GM15510 (cell line): ENCODE measurements around the gene TCF7L1.

Experiments used
- POLR2A ChIP-seq: IDR thresholded peaks from 3 replicates; pipeline ENCODE4 v1.6.1; 2011; ENCODE audit warnings: borderline replicate concordance; ENCODE audit not compliant: insufficient read length; ENCODE audit errors: extremely low read depth

TCF7L1 gene

GRCh38 chr2:85114586-85115330 lies 18.4 kb upstream of the TCF7L1 start:
- TF ChIP-seq POLR2A: no peak

GRCh38 chr2:85116207-85116606 lies 17.0 kb upstream of the TCF7L1 start:
- TF ChIP-seq POLR2A: no peak

GRCh38 chr2:85119900-85120299 lies 13.3 kb upstream of the TCF7L1 start:
- TF ChIP-seq POLR2A: no peak

GRCh38 chr2:85120363-85120762 lies 12.8 kb upstream of the TCF7L1 start:
- TF ChIP-seq POLR2A: no peak

- TF ChIP-seq POLR2A: no peak
These were observed 3.3 kb upstream of the TCF7L1 start for GRCh38 chr2:85129861-85130260.

GRCh38 chr2:85130407-85130806 lies 2.8 kb upstream of the TCF7L1 start:
- no peak for TF ChIP-seq POLR2A

- TF ChIP-seq POLR2A: no peak
These were observed 2.1 kb upstream of the TCF7L1 start for GRCh38 chr2:85131116-85131515.

- TF ChIP-seq POLR2A: no peak
These were observed 795 bp upstream of the TCF7L1 start for GRCh38 chr2:85132397-85132796.

- TF ChIP-seq POLR2A: no peak
These were observed 611 bp downstream of the TCF7L1 start for GRCh38 chr2:85133751-85134254.

GRCh38 chr2:85134255-85134895 lies 1.2 kb downstream of the TCF7L1 start:
- TF ChIP-seq POLR2A: no peak

- no peak for TF ChIP-seq POLR2A
These were observed 1.9 kb downstream of the TCF7L1 start for GRCh38 chr2:85134896-85135659.

- TF ChIP-seq POLR2A: no peak
These were observed 2.4 kb downstream of the TCF7L1 start for GRCh38 chr2:85135660-85135914.

- TF ChIP-seq POLR2A: no peak
These were observed 4.0 kb downstream of the TCF7L1 start for GRCh38 chr2:85137156-85137555.

GRCh38 chr2:85143463-85144082 lies 10.4 kb downstream of the TCF7L1 start:
- no peak for TF ChIP-seq POLR2A

GRCh38 chr2:85145116-85145820 lies 12.1 kb downstream of the TCF7L1 start:
- no peak for TF ChIP-seq POLR2A

GRCh38 chr2:85148190-85148589 lies 15.0 kb downstream of the TCF7L1 start:
- no peak for TF ChIP-seq POLR2A

GRCh38 chr2:85151026-85151425 lies 17.8 kb downstream of the TCF7L1 start:
- no peak for TF ChIP-seq POLR2A
